ENCODE results near the gene AGPS.

AGPS gene

DNA sequence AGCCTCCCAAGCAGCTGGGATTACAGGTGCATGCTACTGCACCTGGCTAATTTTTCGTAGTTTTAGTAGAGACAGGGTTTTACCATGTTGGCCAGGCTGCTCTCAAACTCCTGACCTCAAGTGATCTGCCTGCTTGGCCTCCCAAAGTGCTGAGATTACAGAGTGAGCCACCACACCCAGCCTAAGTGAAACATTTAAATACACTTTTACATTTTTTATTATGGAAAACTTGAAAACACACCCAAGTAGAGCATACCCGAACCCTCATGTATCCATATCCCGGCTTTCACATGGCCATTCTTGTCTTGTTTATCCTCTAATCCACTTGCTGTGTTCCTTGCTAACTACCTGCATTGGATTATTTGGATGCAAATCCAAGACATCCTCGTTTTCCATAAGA, 13.2 kb upstream of the AGPS start:
- Histone ChIP-seq H4K20me1 (ENCODE audit: control insufficient read depth, insufficient read depth, low read depth, low read length) (no peaks in the 10 kb centered on the region), H3K27ac (ENCODE audit: low read depth, low read length) (no peak overlapping the region), H3K4me1 (ENCODE audit: control insufficient read depth, low read length) (no peaks in the 10 kb centered on the region), H3K9me2 (replicated peaks; ENCODE audit: control insufficient read depth, low read length) (no peaks in the 10 kb centered on the region), H3K36me3 (ENCODE audit: control insufficient read depth, low read length) (no peaks in the 10 kb centered on the region), H3F3A (ENCODE audit: control insufficient read depth, insufficient read depth) (no peaks in the 10 kb centered on the region), H3K79me2 (ENCODE audit: control insufficient read depth, low read length) (no peaks in the 10 kb centered on the region), H3K4me3 (ENCODE audit: low read length) (no peak overlapping the region), H3K4me2 (ENCODE audit: low read length) (no peak overlapping the region), H3K9me3 (ENCODE audit: control insufficient read depth, insufficient read depth, low read length) (no peaks in the 10 kb centered on the region), H3K27me3 (ENCODE audit: control insufficient read depth, low read length) (no peaks in the 10 kb centered on the region)
- TF ChIP-seq, protein P1, sequence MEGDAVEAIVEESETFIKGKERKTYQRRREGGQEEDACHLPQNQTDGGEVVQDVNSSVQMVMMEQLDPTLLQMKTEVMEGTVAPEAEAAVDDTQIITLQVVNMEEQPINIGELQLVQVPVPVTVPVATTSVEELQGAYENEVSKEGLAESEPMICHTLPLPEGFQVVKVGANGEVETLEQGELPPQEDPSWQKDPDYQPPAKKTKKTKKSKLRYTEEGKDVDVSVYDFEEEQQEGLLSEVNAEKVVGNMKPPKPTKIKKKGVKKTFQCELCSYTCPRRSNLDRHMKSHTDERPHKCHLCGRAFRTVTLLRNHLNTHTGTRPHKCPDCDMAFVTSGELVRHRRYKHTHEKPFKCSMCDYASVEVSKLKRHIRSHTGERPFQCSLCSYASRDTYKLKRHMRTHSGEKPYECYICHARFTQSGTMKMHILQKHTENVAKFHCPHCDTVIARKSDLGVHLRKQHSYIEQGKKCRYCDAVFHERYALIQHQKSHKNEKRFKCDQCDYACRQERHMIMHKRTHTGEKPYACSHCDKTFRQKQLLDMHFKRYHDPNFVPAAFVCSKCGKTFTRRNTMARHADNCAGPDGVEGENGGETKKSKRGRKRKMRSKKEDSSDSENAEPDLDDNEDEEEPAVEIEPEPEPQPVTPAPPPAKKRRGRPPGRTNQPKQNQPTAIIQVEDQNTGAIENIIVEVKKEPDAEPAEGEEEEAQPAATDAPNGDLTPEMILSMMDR (IDR thresholded peaks at IDR 0.05; ENCODE audit: low read depth, low read length, poor library complexity, severe bottlenecking) = no peak
- no peak for TF ChIP-seq EZH2phosphoT487 (IDR thresholded peaks at IDR 0.05; ENCODE audit: borderline replicate concordance, low read length)

DNA sequence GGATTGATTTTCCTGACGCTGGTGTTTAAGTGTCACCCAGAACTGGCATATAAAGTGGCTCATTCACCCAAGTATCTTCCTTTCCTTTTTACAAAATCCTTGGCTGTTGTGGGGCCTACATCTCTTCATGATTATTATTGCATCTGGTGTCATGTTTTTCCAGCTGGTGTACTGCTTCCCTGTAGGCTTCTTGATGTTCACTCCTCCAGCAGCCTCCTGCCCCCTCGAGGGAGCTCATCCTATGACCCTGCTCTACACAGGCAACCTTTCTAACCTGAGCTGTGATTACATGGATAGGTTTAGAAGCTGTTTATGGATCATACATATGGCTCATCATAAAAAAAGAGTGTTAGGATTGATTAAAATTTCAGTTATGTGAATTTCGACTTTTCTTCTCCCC, 12.4 kb upstream of the AGPS start:
- H3K4me2 ChIP-seq (ENCODE audit: low read length) = no peak overlapping the region
- no peaks in the 10 kb centered on the region for H3K27me3 ChIP-seq (ENCODE audit: control insufficient read depth, low read length)
- H3F3A ChIP-seq (ENCODE audit: control insufficient read depth, insufficient read depth) = no peaks in the 10 kb centered on the region
- no peak for TF ChIP-seq EZH2phosphoT487 (IDR thresholded peaks at IDR 0.05; ENCODE audit: borderline replicate concordance, low read length)
- TF ChIP-seq, protein P1 (IDR thresholded peaks at IDR 0.05; ENCODE audit: low read depth, low read length, poor library complexity, severe bottlenecking) = no peak
- H3K79me2 ChIP-seq (ENCODE audit: control insufficient read depth, low read length) = no peaks in the 10 kb centered on the region
- no peaks in the 10 kb centered on the region for H4K20me1 ChIP-seq (ENCODE audit: control insufficient read depth, insufficient read depth, low read depth, low read length)
- H3K9me3 ChIP-seq (ENCODE audit: control insufficient read depth, insufficient read depth, low read length) = no peaks in the 10 kb centered on the region
- no peak overlapping the region for H3K27ac ChIP-seq (ENCODE audit: low read depth, low read length)
- H3K9me2 ChIP-seq (replicated peaks; ENCODE audit: control insufficient read depth, low read length) = no peaks in the 10 kb centered on the region
- H3K4me3 ChIP-seq (ENCODE audit: low read length) = no peak overlapping the region
- no peaks in the 10 kb centered on the region for H3K4me1 ChIP-seq (ENCODE audit: control insufficient read depth, low read length)
- H3K36me3 ChIP-seq (ENCODE audit: control insufficient read depth, low read length) = no peaks in the 10 kb centered on the region

- no peaks in the 10 kb centered on the region for H3K27me3 ChIP-seq (ENCODE audit: control insufficient read depth, low read length)
- H3F3A ChIP-seq (ENCODE audit: control insufficient read depth, insufficient read depth) = no peaks in the 10 kb centered on the region
- H3K4me3 ChIP-seq (ENCODE audit: low read length) = no peak overlapping the region
- no peak overlapping the region for H3K4me2 ChIP-seq (ENCODE audit: low read length)
- no peaks in the 10 kb centered on the region for H3K36me3 ChIP-seq (ENCODE audit: control insufficient read depth, low read length)
- TF ChIP-seq, protein P1 (IDR thresholded peaks at IDR 0.05; ENCODE audit: low read depth, low read length, poor library complexity, severe bottlenecking) = no peak
- no peak for TF ChIP-seq EZH2phosphoT487 (IDR thresholded peaks at IDR 0.05; ENCODE audit: borderline replicate concordance, low read length)
- no peak overlapping the region for H3K27ac ChIP-seq (ENCODE audit: low read depth, low read length)
- no peaks in the 10 kb centered on the region for H3K9me2 ChIP-seq (replicated peaks; ENCODE audit: control insufficient read depth, low read length)
- H3K79me2 ChIP-seq (ENCODE audit: control insufficient read depth, low read length) = no peaks in the 10 kb centered on the region
- no peaks in the 10 kb centered on the region for H4K20me1 ChIP-seq (ENCODE audit: control insufficient read depth, insufficient read depth, low read depth, low read length)
- no peaks in the 10 kb centered on the region for H3K9me3 ChIP-seq (ENCODE audit: control insufficient read depth, insufficient read depth, low read length)
- no peaks in the 10 kb centered on the region for H3K4me1 ChIP-seq (ENCODE audit: control insufficient read depth, low read length)
These were observed 8.6 kb upstream of the AGPS start for GRCh38 chr2:177383935-177384334.

DNA sequence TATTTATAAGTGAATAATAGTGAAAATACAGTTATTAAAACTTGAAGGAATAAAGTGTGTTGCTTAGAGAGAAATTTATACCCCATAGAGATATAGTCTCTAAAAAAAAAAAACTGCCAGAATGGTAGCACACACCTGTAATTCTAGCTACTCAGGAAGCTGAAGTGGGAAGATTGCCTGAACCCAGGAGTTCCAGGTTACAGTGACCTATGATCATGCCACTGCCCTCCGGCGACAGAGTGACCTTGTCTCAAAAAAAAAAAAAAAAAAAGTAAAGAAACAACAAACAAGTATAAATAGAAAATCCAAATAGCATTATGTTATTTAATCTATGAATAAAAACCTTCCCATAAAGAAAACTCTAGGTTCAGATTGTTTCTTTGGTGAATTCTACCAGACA, 7.4 kb upstream of the AGPS start:
- no peak for TF ChIP-seq EZH2phosphoT487 (IDR thresholded peaks at IDR 0.05; ENCODE audit: borderline replicate concordance, low read length)
- TF ChIP-seq, protein P1 (IDR thresholded peaks at IDR 0.05; ENCODE audit: low read depth, low read length, poor library complexity, severe bottlenecking) = no peak

More for the DNA sequence above, 7.4 kb upstream of the AGPS start:
- Histone ChIP-seq H3K4me2 (ENCODE audit: low read length) (no peak overlapping the region), H3K9me3 (ENCODE audit: control insufficient read depth, insufficient read depth, low read length) (no peaks in the 10 kb centered on the region), H3K9me2 (replicated peaks; ENCODE audit: control insufficient read depth, low read length) (no peaks in the 10 kb centered on the region), H3K4me1 (ENCODE audit: control insufficient read depth, low read length) (no peaks in the 10 kb centered on the region), H4K20me1 (ENCODE audit: control insufficient read depth, insufficient read depth, low read depth, low read length) (no peaks in the 10 kb centered on the region), H3K4me3 (ENCODE audit: low read length) (no peak overlapping the region), H3K27me3 (ENCODE audit: control insufficient read depth, low read length) (no peaks in the 10 kb centered on the region), H3F3A (ENCODE audit: control insufficient read depth, insufficient read depth) (no peaks in the 10 kb centered on the region), H3K79me2 (ENCODE audit: control insufficient read depth, low read length) (no peaks in the 10 kb centered on the region), H3K36me3 (ENCODE audit: control insufficient read depth, low read length) (no peaks in the 10 kb centered on the region), H3K27ac (ENCODE audit: low read depth, low read length) (no peak overlapping the region)
